Thyroid gland (tissue), 4 donors: ENCODE measurements around the gene TTC33. TPM values are rescaled to one million over a fixed set of nuclear protein-coding genes. Genes with fewer than 3 reads are reported as not detected.

ENCODE experiments used
- DNase-seq, 2 donors: peaks; one replicate each; pipeline ENCODE4 v3.0.0-alpha.2; 2019
- H3K27ac ChIP-seq, 3 donors: fragments of 200-600 bp; sonication (generic); 1 replicate in 2 of 3; 2 replicates in 1 of 3; pipeline ENCODE4 v1.5.1; 2016 to 2019; ENCODE audit warnings: mild to moderate bottlenecking in 1 of 3, moderate library complexity in 1 of 3
- H3K27me3 ChIP-seq: fragments of 200-600 bp; sonication (generic); one replicate; pipeline ENCODE4 v1.5.1; 2019
- H3K36me3 ChIP-seq, 2 donors: fragments of 200-600 bp; sonication (generic); one replicate each; pipeline ENCODE4 v1.5.1; 2016 to 2019
- H3K4me1 ChIP-seq, 2 donors: fragments of 200-600 bp; sonication (generic); one replicate each; pipeline ENCODE4 v1.5.1; 2017 to 2019
- H3K4me3 ChIP-seq, 3 donors: fragments of 200-600 bp; sonication (generic); replicated peaks in 1 of 3; 1 replicate in 2 of 3; 2 replicates in 1 of 3; pipeline ENCODE4 v1.5.1; 2016; ENCODE audit warnings: mild to moderate bottlenecking in 1 of 3
- H3K9me3 ChIP-seq: fragments of 200-600 bp; sonication (generic); one replicate; pipeline ENCODE4 v1.5.1; 2017
- POLR2A ChIP-seq, 2 donors: fragments of 450-650 bp; IDR thresholded peaks; one replicate each; pipeline ENCODE4 v1.6.1; 2017; ENCODE audit warnings: antibody characterized with exemption in 2 of 2, mild to moderate bottlenecking in 2 of 2, moderate library complexity in 1 of 2
- WGBS, 2 donors: methylation state at CpG; one replicate each; pipeline ENCODE4 v1.1.5; 2017; 5-methylcytosine and 5-hydroxymethylcytosine counted together
- intact Hi-C: fragments of 100-400 bp; cut with DNase I; formaldehyde crosslinking; loops from one replicate; pipeline ENCODE4 v1.15.1; 2023
- total RNA-seq, 4 donors: library from RNA; depleted of rRNA; stranded (reverse); fragments of >200 nt; gene quantifications; one replicate each; pipeline ENCODE4 v1.2.3, GENCODE V29; 2016
- TF ChIP-seq, protein P1 (sequence below), 6 experiments: fragments of 200-600 bp in 3 of 6; fragments of 450-650 bp in 3 of 6; sonication (generic) in 3 of 6; IDR thresholded peaks; one replicate each; pipeline ENCODE4 v1.5.1; 2016 to 2019; ENCODE audit warnings: antibody characterized with exemption in 6 of 6, mild to moderate bottlenecking in 2 of 6, inconsistent platforms in 1 of 6, moderate library complexity in 1 of 6

Gene TTC33
- total RNA-seq, 4 donors from 2014 or later = 18.7 to 35.2 (median 24.9) TPM

- TF ChIP-seq, protein P1, sequence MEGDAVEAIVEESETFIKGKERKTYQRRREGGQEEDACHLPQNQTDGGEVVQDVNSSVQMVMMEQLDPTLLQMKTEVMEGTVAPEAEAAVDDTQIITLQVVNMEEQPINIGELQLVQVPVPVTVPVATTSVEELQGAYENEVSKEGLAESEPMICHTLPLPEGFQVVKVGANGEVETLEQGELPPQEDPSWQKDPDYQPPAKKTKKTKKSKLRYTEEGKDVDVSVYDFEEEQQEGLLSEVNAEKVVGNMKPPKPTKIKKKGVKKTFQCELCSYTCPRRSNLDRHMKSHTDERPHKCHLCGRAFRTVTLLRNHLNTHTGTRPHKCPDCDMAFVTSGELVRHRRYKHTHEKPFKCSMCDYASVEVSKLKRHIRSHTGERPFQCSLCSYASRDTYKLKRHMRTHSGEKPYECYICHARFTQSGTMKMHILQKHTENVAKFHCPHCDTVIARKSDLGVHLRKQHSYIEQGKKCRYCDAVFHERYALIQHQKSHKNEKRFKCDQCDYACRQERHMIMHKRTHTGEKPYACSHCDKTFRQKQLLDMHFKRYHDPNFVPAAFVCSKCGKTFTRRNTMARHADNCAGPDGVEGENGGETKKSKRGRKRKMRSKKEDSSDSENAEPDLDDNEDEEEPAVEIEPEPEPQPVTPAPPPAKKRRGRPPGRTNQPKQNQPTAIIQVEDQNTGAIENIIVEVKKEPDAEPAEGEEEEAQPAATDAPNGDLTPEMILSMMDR (IDR thresholded peaks at IDR 0.05) = no peak
- TF ChIP-seq POLR2A (IDR thresholded peaks at IDR 0.05) = no peak
- Histone ChIP-seq H3K27me3 (no peaks in the 10 kb centered on the region), H3K4me1 (no peaks in the 10 kb centered on the region), H3K27ac (no peak overlapping the region), H3K36me3 (no peaks in the 10 kb centered on the region), H3K4me3 (no peak overlapping the region), H3K9me3 (no peaks in the 10 kb centered on the region)
- intact Hi-C loops = no loop called here
- 96 to 100% methylated on average over 1 of the region's 1 CpG for WGBS, 2 donors
- DNase-seq = no peak
These were observed 180.3 kb downstream of the TTC33 start for GRCh38 chr5:40575411-40575810.

DNA sequence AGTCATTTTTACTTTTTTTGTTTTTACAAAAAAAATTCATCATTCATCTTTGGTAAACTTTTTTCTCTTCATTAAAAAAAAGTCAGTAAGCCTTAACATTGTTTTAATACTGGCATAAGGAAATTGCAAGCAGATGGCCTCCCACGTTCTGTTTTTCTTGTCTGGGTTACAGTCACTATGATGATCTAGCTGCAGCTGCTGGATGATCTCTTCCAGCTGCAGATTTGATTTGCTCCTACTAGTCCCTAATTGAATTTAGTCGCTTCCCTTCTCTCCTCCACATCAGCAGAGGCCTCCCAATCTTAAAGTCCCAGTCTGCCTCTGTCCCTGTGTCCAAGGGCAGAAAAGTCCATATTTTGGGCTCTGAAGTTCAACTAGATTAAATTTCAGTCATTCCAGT is 182.8 kb downstream of the TTC33 start:
- H3K27ac ChIP-seq = no peak overlapping the region

GRCh38 chr5:40572391-40572790 is 183.4 kb downstream of the TTC33 start:
- Histone ChIP-seq H3K4me1 (no peaks in the 10 kb centered on the region), H3K9me3 (no peaks in the 10 kb centered on the region), H3K36me3 (no peaks in the 10 kb centered on the region), H3K27ac (no peak overlapping the region), H3K27me3 (no peaks in the 10 kb centered on the region), H3K4me3 (no peak overlapping the region)
- intact Hi-C loops = no loop called here
- DNase-seq = no peak
- WGBS, 2 donors = 83% methylated on average over 6 of the region's 6 CpGs
- TF ChIP-seq POLR2A (IDR thresholded peaks at IDR 0.05) = no peak

More for the DNA sequence above, 182.8 kb downstream of the TTC33 start:
- 66 to 71% methylated on average over 2 of the region's 2 CpGs for WGBS, 2 donors
- H3K27me3 ChIP-seq = no peaks in the 10 kb centered on the region
- intact Hi-C loops = no loop called here
- no peaks in the 10 kb centered on the region for H3K4me1 ChIP-seq
- no peaks in the 10 kb centered on the region for H3K36me3 ChIP-seq
- DNase-seq = no peak
- TF ChIP-seq, protein P1 (IDR thresholded peaks at IDR 0.05) = no peak
- TF ChIP-seq POLR2A (IDR thresholded peaks at IDR 0.05) = no peak
- H3K4me3 ChIP-seq = no peak overlapping the region
- H3K9me3 ChIP-seq = no peaks in the 10 kb centered on the region

GRCh38 chr5:40571729-40572128 is 184.0 kb downstream of the TTC33 start:
- Histone ChIP-seq H3K4me3 (no peak overlapping the region), H3K4me1 (no peaks in the 10 kb centered on the region), H3K27me3 (no peaks in the 10 kb centered on the region), H3K9me3 (no peaks in the 10 kb centered on the region), H3K36me3 (no peaks in the 10 kb centered on the region), H3K27ac (no peak overlapping the region)
- DNase-seq = no peak
- intact Hi-C loops = no loop called here
- 76 to 85% methylated on average over 2 of the region's 2 CpGs for WGBS, 2 donors
- TF ChIP-seq, protein P1 (IDR thresholded peaks at IDR 0.05) = no peak
- no peak for TF ChIP-seq POLR2A (IDR thresholded peaks at IDR 0.05)

- Histone ChIP-seq H3K4me1 (no peaks in the 10 kb centered on the region), H3K27ac (no peak overlapping the region), H3K27me3 (no peaks in the 10 kb centered on the region), H3K4me3 (no peak overlapping the region), H3K36me3 (no peaks in the 10 kb centered on the region), H3K9me3 (no peaks in the 10 kb centered on the region)
- intact Hi-C loops = no loop called here
- no peak for DNase-seq
- WGBS, 2 donors = 91 to 95% methylated on average over 2 of the region's 2 CpGs
- TF ChIP-seq, protein P1 (IDR thresholded peaks at IDR 0.05) = no peak
- no peak for TF ChIP-seq POLR2A (IDR thresholded peaks at IDR 0.05)
These were observed 185.2 kb downstream of the TTC33 start for GRCh38 chr5:40570408-40571129.
